Endodermal cell (in vitro differentiated cells): Measurements from ENCODE around the gene YRDC. TPM values are rescaled to one million over a fixed set of nuclear protein-coding genes. Genes with fewer than 3 reads are reported as not detected.

ENCODE experiments used
- DNase-seq: peaks from one replicate; pipeline ENCODE4 v3.0.0-alpha.2; 2017
- H3K27ac ChIP-seq: 2 replicates; pipeline ENCODE4 v1.5.1; 2013; ENCODE audit warnings: mild to moderate bottlenecking, low read depth, low read length, moderate library complexity
- H3K27me3 ChIP-seq: 2 replicates; pipeline ENCODE4 v1.6.1; 2013; ENCODE audit warnings: mild to moderate bottlenecking, low read length, moderate library complexity; ENCODE audit not compliant: insufficient read depth, control insufficient read depth, poor library complexity, severe bottlenecking
- H3K36me3 ChIP-seq: 2 replicates; pipeline ENCODE4 v1.7.0; 2013; ENCODE audit warnings: mild to moderate bottlenecking, low read length, moderate library complexity; ENCODE audit not compliant: control insufficient read depth, insufficient read depth
- H3K4me1 ChIP-seq: one replicate; pipeline ENCODE4 v1.7.0; 2013; ENCODE audit warnings: low read length; ENCODE audit not compliant: control insufficient read depth, insufficient read depth
- H3K4me3 ChIP-seq: 2 replicates; pipeline ENCODE4 v1.5.1; 2013; ENCODE audit warnings: mild to moderate bottlenecking, low read length, moderate library complexity
- H3K9ac ChIP-seq: 2 replicates; pipeline ENCODE4 v1.6.1; 2013; ENCODE audit warnings: mild to moderate bottlenecking, low read length, moderate library complexity; ENCODE audit not compliant: poor library complexity, severe bottlenecking; ENCODE audit errors: extremely low read depth
- H3K9me3 ChIP-seq: 2 replicates; pipeline ENCODE4 v1.6.1; 2013; ENCODE audit warnings: mild to moderate bottlenecking, low read length, moderate library complexity; ENCODE audit not compliant: control insufficient read depth
- H3K27ac Mint-ChIP-seq: 2 replicates; pipeline ENCODE4 v1.8.0; 2020; ENCODE audit warnings: mixed read lengths
- H3K27me3 Mint-ChIP-seq: 2 replicates; pipeline ENCODE4 v1.8.0; 2021; ENCODE audit warnings: mild to moderate bottlenecking, mixed read lengths; ENCODE audit not compliant: insufficient read depth
- H3K36me3 Mint-ChIP-seq: 2 replicates; pipeline ENCODE4 v1.8.0; 2020; ENCODE audit warnings: low read depth, mixed read lengths
- H3K4me1 Mint-ChIP-seq: 2 replicates; pipeline ENCODE4 v1.8.0; 2020; ENCODE audit warnings: mixed read lengths
- H3K4me3 Mint-ChIP-seq: 2 replicates; pipeline ENCODE4 v1.8.0; 2020; ENCODE audit warnings: mild to moderate bottlenecking, moderate library complexity, mixed read lengths
- H3K9me3 Mint-ChIP-seq: 2 replicates; pipeline ENCODE4 v1.8.0; 2020; ENCODE audit warnings: mild to moderate bottlenecking, mixed read lengths
- CTCF ChIP-seq: fragments of 200-600 bp; sonication (generic); conservative IDR thresholded peaks from 2 replicates; pipeline ENCODE4 v1.5.0; 2021; ENCODE audit warnings: antibody characterized with exemption, mild to moderate bottlenecking
- WGBS, 2 experiments: methylation state at CpG; one replicate each; pipeline versions ENCODE4 v1.1.5 to v1.1.7; 2013; ENCODE audit warnings: missing lambda C conversion rate in 2 of 2, mixed read lengths in 1 of 2; ENCODE audit not compliant: insufficient coverage in 1 of 2, insufficient read length in 1 of 2; 5-methylcytosine and 5-hydroxymethylcytosine counted together
- total RNA-seq, 2 donors: library from RNA; stranded (reverse); fragmentation: NEBNext Ultra II Directional in 1 of 2; extraction: Animal tissue kit (Norgen Biotek cat#: 25700) in 1 of 2; gene quantifications; 2 replicates in 1 of 2; 3 replicates in 1 of 2; pipeline ENCODE4 v1.2.1, GENCODE V29; 2021

The YRDC gene
- total RNA-seq, 2 donors from 2014 or later = 21.0 to 21.1 TPM

- no peak overlapping the region for H3K27ac Mint-ChIP-seq
- H3K4me1 Mint-ChIP-seq = no peaks in the 10 kb centered on the region
- Histone ChIP-seq H3K4me1 (no peaks in the 10 kb centered on the region), H3K36me3 (peaks cover 52% of the 10 kb centered on the region), H3K9ac (no peak overlapping the region), H3K4me3 (no peak overlapping the region), H3K9me3 (no peaks in the 10 kb centered on the region), H3K27me3 (no peaks in the 10 kb centered on the region), H3K27ac (no peak overlapping the region)
- 98 to 100% methylated on average over 2 of the region's 2 CpGs for WGBS, 2 experiments
- DNase-seq = no peak
- H3K27me3 Mint-ChIP-seq = no peaks in the 10 kb centered on the region
- no peak for TF ChIP-seq CTCF
- H3K9me3 Mint-ChIP-seq = no peaks in the 10 kb centered on the region
- no peak overlapping the region for H3K4me3 Mint-ChIP-seq
- peaks cover 51% of the 10 kb centered on the region for H3K36me3 Mint-ChIP-seq
Measured at GRCh38 chr1:37825506-37825905, 17.5 kb upstream of the YRDC start.

- H3K4me1 ChIP-seq = no peaks in the 10 kb centered on the region
- no peak for DNase-seq
- no peaks in the 10 kb centered on the region for H3K27me3 ChIP-seq
- H3K4me3 ChIP-seq = no peak overlapping the region
- H3K9me3 ChIP-seq = no peaks in the 10 kb centered on the region
- H3K9ac ChIP-seq = no peak overlapping the region
- H3K36me3 Mint-ChIP-seq = peaks cover 51% of the 10 kb centered on the region
- H3K36me3 ChIP-seq = peaks cover 49% of the 10 kb centered on the region
- H3K27ac Mint-ChIP-seq = no peak overlapping the region
- H3K27me3 Mint-ChIP-seq = no peaks in the 10 kb centered on the region
- no peak overlapping the region for H3K27ac ChIP-seq
- no peak for TF ChIP-seq CTCF
- H3K4me3 Mint-ChIP-seq = no peak overlapping the region
- H3K9me3 Mint-ChIP-seq = no peaks in the 10 kb centered on the region
- H3K4me1 Mint-ChIP-seq = no peaks in the 10 kb centered on the region
- 94% methylated on average over 2 of the region's 2 CpGs; no CpG with 5 or more reads in 1 of the 2 experiments for WGBS, 2 experiments
Measured at GRCh38 chr1:37824001-37824400, 16.0 kb upstream of the YRDC start.

- Histone ChIP-seq H3K4me1 (no peaks in the 10 kb centered on the region), H3K9me3 (no peaks in the 10 kb centered on the region), H3K9ac (no peak overlapping the region), H3K27me3 (no peaks in the 10 kb centered on the region), H3K36me3 (peaks cover 44% of the 10 kb centered on the region), H3K4me3 (no peak overlapping the region), H3K27ac (no peak overlapping the region)
- no peak for TF ChIP-seq CTCF
- Mint-ChIP-seq H3K4me3 (no peak overlapping the region), H3K4me1 (no peaks in the 10 kb centered on the region), H3K9me3 (no peaks in the 10 kb centered on the region), H3K27ac (no peak overlapping the region), H3K36me3 (peaks cover 50% of the 10 kb centered on the region), H3K27me3 (no peaks in the 10 kb centered on the region)
- DNase-seq = no peak
- WGBS, 2 experiments = 93 to 94% methylated on average over 5 to 9 of the region's 9 CpGs
Measured at GRCh38 chr1:37822906-37823815, 15.2 kb upstream of the YRDC start.
